Vagina (tissue), 2 donors: ENCODE results near the gene REEP6. TPM values are rescaled to one million over a fixed set of nuclear protein-coding genes. Genes with fewer than 3 reads are reported as not detected.
"Not testable (repeated sequence)": the region's sequence is repeated elsewhere in the genome, so short reads cannot be mapped to it uniquely, and the experiment has no call there.

Source experiments
- DNase-seq, 2 donors: peaks; one replicate each; pipeline ENCODE4 v3.0.0-alpha.2; 2017; ENCODE audit errors: extremely low spot score in 2 of 2
- H3K27ac ChIP-seq: fragments of 200-600 bp; sonication (generic); one replicate; pipeline ENCODE4 v1.5.1; 2019
- H3K27me3 ChIP-seq: fragments of 200-600 bp; sonication (generic); one replicate; pipeline ENCODE4 v1.5.1; 2019
- H3K36me3 ChIP-seq, 2 donors: fragments of 200-600 bp; sonication (generic); one replicate each; pipeline ENCODE4 v1.5.1; 2017 to 2019
- H3K4me1 ChIP-seq: fragments of 200-600 bp; sonication (generic); one replicate; pipeline ENCODE4 v1.5.1; 2019
- H3K4me3 ChIP-seq, 2 donors: fragments of 200-600 bp; sonication (generic); 1 replicate in 1 of 2; 2 replicates in 1 of 2; pipeline ENCODE4 v1.5.1; 2016 to 2019
- H3K9me3 ChIP-seq: fragments of 200-600 bp; sonication (generic); one replicate; pipeline ENCODE4 v1.5.1; 2019
- POLR2A ChIP-seq, 2 donors: fragments of 450-650 bp; IDR thresholded peaks; one replicate each; pipeline ENCODE4 v1.6.1; 2017; ENCODE audit warnings: antibody characterized with exemption in 2 of 2, mild to moderate bottlenecking in 2 of 2, moderate library complexity in 2 of 2
- POLR2AphosphoS5 ChIP-seq, 2 donors: sonication (generic); formaldehyde crosslinking; IDR thresholded peaks; one replicate each; pipeline ENCODE4 v1.9.0; 2017; ENCODE audit warnings: antibody characterized with exemption in 2 of 2, mild to moderate bottlenecking in 2 of 2, low read depth in 1 of 2; ENCODE audit not compliant: insufficient read depth in 1 of 2
- intact Hi-C: fragments of 100-400 bp; cut with DNase I; formaldehyde crosslinking; loops from one replicate; pipeline ENCODE4 v1.15.1; 2023
- total RNA-seq: library from RNA; depleted of rRNA; stranded (reverse); fragments of >200 nt; gene quantifications from one replicate; pipeline ENCODE4 v1.2.3, GENCODE V29; 2016
- TF ChIP-seq, protein P1 (sequence below), 3 experiments: fragments of 450-650 bp in 2 of 3; fragments of 200-600 bp in 1 of 3; sonication (generic) in 1 of 3; IDR thresholded peaks; one replicate each; pipeline ENCODE4 v1.5.1; 2017 to 2019; ENCODE audit warnings: antibody characterized with exemption in 3 of 3, mild to moderate bottlenecking in 2 of 3, moderate library complexity in 2 of 3

REEP6 gene
- total RNA-seq, 1 donor from 2014 or later, result 6.1 TPM

DNA sequence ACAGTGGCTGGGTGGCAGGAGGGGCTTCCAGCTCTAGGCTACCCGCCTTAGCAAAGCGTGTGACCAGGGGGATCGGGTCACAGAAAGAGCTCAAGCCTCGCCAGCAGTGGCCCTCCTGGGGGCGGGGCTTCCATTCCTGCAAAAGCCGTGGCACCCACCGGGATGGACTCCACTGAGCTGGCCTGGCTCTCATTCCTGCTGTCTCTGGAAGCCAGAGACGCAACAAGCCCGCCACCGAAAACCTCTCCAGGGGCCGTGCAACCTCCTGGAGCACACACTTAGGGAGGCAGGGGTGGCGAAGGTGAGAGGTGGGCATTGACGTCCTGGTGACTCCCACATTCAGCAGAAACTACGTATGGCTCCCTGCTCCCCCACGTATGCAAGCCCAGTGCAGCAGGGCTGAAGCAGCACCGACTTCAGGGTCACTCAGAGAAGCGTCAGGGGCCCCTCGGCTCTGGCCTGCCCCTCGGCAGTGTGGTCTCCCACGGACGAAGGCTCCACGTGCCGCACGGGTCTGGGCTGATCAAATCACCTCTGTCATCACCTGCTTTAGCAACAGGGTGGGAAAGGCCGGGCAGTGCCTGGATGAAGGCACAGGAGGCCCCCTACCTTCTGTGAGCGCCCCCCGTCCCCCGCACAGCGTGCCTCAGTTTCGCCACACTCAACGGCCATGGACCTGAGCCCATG, 15.1 kb upstream of the REEP6 start:
- Histone ChIP-seq H3K9me3 (no peaks in the 10 kb centered on the region), H3K36me3 (peaks cover 0 to 11% of the 10 kb centered on the region in 2 donors), H3K4me3 (no peak overlapping the region), H3K4me1 (peaks cover 48% of the 10 kb centered on the region), H3K27ac (no peak overlapping the region), H3K27me3 (peaks cover 4% of the 10 kb centered on the region)
- no peak for DNase-seq
- TF ChIP-seq POLR2A (IDR thresholded peaks at IDR 0.05) (no peak), POLR2AphosphoS5 (IDR thresholded peaks at IDR 0.05; ENCODE audit: insufficient read depth in 1 of 2, low read depth in 1 of 2) (no peak)
- TF ChIP-seq, protein P1, sequence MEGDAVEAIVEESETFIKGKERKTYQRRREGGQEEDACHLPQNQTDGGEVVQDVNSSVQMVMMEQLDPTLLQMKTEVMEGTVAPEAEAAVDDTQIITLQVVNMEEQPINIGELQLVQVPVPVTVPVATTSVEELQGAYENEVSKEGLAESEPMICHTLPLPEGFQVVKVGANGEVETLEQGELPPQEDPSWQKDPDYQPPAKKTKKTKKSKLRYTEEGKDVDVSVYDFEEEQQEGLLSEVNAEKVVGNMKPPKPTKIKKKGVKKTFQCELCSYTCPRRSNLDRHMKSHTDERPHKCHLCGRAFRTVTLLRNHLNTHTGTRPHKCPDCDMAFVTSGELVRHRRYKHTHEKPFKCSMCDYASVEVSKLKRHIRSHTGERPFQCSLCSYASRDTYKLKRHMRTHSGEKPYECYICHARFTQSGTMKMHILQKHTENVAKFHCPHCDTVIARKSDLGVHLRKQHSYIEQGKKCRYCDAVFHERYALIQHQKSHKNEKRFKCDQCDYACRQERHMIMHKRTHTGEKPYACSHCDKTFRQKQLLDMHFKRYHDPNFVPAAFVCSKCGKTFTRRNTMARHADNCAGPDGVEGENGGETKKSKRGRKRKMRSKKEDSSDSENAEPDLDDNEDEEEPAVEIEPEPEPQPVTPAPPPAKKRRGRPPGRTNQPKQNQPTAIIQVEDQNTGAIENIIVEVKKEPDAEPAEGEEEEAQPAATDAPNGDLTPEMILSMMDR (IDR thresholded peaks at IDR 0.05), result no peak
- intact Hi-C loops, result no loop called here

DNA sequence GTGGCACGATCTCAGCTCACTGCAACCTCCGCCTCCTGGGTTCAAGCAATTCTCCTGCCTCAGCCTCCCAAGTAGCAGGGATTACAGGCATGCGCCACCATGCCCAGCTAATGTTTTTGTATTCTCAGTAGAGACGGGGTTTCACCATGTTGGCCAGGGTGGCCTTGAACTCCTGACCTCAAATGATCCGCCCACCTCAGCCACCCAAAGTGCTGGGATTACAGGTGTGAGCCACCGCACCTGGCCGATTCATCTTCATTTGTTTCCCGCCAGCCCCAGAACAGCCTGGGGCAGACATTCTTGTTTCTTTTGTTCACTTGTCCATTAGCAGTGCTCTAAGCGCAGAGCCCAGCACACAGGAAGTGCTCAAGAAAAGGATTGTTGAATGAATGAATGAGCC, 13.9 kb upstream of the REEP6 start:
- H3K9me3 ChIP-seq, DNase-seq, H3K27ac ChIP-seq, H3K27me3 ChIP-seq, H3K4me3 ChIP-seq, intact Hi-C loops: not testable (repeated sequence)
- Histone ChIP-seq H3K4me1 (peaks cover 37% of the 10 kb centered on the region), H3K36me3 (peaks cover 0 to 11% of the 10 kb centered on the region in 2 donors)

DNA sequence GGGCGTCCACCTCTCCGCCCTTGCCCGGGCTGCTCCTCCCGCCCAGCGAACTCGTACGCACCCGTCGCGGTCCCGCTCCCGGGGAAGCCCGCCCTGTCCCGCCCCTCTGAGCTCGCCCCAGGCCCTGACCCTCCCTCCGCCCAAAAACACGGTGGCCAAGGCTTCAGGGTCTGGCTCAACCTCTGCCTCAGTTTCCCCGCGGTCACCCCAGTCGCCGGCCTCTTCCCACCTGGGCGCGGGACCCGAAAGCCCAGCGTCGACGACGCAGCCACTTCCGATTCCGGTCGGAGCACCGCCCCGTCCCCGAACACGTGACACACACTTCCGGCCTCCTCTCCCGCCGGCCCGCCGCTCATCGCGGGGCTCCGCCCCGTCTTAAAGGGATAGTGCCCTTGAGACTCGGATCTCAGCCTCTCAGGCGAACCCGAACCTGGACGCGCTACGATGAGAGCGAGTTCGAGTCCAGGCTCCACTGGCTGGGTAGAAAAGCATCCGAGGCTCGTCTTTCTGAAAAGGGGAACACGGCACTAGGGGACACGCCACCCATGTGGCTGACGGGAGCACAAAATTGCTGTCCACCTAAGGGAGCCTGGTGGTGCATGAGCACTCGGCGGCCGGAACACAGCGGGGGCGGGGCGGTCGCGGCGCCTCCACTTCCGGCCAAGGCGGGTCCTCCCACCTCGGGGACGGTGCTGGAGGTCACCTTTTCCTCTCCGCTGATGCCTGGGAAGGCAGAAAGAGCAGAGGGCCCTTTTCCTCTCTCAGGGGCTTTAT, 11.9 kb upstream of the REEP6 start, which contains the start of gene C19orf25:
TSS of gene C19orf25 (minus strand) at position 282 of the 774 bp plus-strand sequence. CDS start 312 bp downstream, outside the sequence.
- peak in 1 of 2 donors; percentile 94 for DNase-seq
- no peaks in the 10 kb centered on the region for H3K27me3 ChIP-seq
- H3K36me3 ChIP-seq, result peaks cover 0 to 11% of the 10 kb centered on the region in 2 donors
- TF ChIP-seq POLR2A (IDR thresholded peaks at IDR 0.05), result peak in 1 of 2 donors; percentile 58
- TF ChIP-seq, protein P1 (IDR thresholded peaks at IDR 0.05), result peak in 1 of 3 experiments; percentile 4
- TF ChIP-seq POLR2AphosphoS5 (IDR thresholded peaks at IDR 0.05; ENCODE audit: insufficient read depth in 1 of 2, low read depth in 1 of 2), result peak; percentile 88 to 98
- no peaks in the 10 kb centered on the region for H3K9me3 ChIP-seq
- peaks cover 34% of the 10 kb centered on the region for H3K4me1 ChIP-seq
- peak within 1 kb of the TSS; percentile 72 to 97 for H3K4me3 ChIP-seq
- H3K27ac ChIP-seq, result peak within 1 kb of the TSS; percentile 75
- intact Hi-C loops, result no loop called here

DNA sequence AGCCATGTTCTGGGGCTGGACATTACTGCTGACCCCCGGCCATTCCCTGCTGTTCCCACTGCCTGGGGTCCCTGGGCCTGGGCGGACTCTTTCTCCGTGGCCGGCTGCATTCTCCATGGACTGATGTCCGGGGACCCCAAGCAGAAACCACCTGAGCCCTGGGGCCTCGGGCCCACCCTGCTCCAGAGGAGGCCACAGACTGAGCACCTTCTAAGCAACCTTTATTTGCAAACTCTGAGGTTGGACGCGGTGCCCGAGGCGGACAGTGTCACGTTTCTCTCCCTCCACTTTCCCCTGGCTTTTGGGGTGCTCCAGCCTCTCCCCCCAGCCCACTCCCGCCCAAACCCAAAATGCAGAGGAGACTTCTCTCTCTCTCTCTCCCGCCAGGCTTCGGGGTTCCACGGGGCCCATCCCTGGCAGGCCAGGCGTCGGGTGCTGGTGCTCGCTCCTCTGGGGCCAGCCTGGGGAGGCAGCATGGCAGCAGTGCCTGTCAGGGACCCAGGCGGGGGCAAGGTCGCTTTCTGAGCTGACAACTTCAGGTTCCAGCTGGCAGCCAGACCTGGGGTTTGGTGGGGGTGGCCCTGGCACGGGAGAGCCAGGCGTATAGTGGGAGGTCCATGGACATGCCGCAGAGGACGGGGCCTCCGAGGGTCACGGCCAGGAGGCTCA, 9.6 kb upstream of the REEP6 start:
- no peak overlapping the region for H3K27ac ChIP-seq
- TF ChIP-seq POLR2AphosphoS5 (IDR thresholded peaks at IDR 0.05; ENCODE audit: insufficient read depth in 1 of 2, low read depth in 1 of 2), result no peak
- TF ChIP-seq, protein P1 (IDR thresholded peaks at IDR 0.05), result no peak
- no peak for TF ChIP-seq POLR2A (IDR thresholded peaks at IDR 0.05)
- H3K4me1 ChIP-seq, result peaks cover 24% of the 10 kb centered on the region
- H3K4me3 ChIP-seq, result no peak overlapping the region
- DNase-seq, result no peak
- H3K27me3 ChIP-seq, result no peaks in the 10 kb centered on the region
- intact Hi-C loops, result no loop called here
- peaks cover 0 to 1% of the 10 kb centered on the region in 2 donors for H3K36me3 ChIP-seq
- no peaks in the 10 kb centered on the region for H3K9me3 ChIP-seq

DNA sequence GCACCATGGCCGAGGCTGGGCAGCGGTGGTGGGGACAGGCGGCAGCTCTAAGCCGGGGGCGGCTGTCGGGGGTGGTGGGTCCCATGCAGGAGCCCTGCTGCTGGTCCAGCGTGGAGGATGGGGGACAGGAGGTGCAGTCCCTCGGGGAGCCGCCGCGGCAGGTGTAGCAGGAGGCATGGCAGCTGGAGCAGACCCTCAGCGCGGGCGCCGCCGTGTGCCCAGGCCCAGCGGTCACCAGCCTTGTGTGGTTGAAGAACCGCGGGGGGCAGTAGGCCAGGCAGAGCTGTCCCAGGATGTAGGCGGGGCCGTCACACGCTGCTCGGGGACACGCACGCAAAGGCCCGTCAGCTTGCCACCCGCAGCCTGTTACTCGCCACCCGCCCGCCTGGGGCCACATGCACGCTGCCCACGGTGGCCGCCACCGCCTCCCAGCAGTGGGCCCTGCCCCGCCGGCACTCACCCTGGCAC, 9.1 kb upstream of the REEP6 start:
- DNase-seq, result no peak
- peaks cover 24% of the 10 kb centered on the region for H3K4me1 ChIP-seq

More for the DNA sequence above, 9.1 kb upstream of the REEP6 start:
- H3K36me3 ChIP-seq, result no peaks in the 10 kb centered on the region
- no peaks in the 10 kb centered on the region for H3K9me3 ChIP-seq
- TF ChIP-seq, protein P1 (IDR thresholded peaks at IDR 0.05), result no peak
- no peak for TF ChIP-seq POLR2AphosphoS5 (IDR thresholded peaks at IDR 0.05; ENCODE audit: insufficient read depth in 1 of 2, low read depth in 1 of 2)
- no peak for TF ChIP-seq POLR2A (IDR thresholded peaks at IDR 0.05)
- H3K27ac ChIP-seq, result no peak overlapping the region
- H3K4me3 ChIP-seq, result no peak overlapping the region
- intact Hi-C loops, result no loop called here
- no peaks in the 10 kb centered on the region for H3K27me3 ChIP-seq
